OCI-LY1 (cell line): ENCODE measurements around the gene C1QTNF5.

Source experiments
- EZH2 ChIP-seq: fragments of 200-600 bp; sonication (generic), shearing (Covaris generic); IDR thresholded peaks from 2 replicates; pipeline ENCODE4 v1.8.0; 2017; ENCODE audit warnings: borderline replicate concordance, mixed run types, mild to moderate bottlenecking, antibody characterized with exemption, low read length, moderate library complexity, mixed read lengths
- TF ChIP-seq, protein P1 (sequence below): fragments of 200-600 bp; sonication (generic), shearing (Covaris generic); IDR thresholded peaks from 2 replicates; pipeline ENCODE4 v1.5.1; 2017; ENCODE audit warnings: mild to moderate bottlenecking, antibody characterized with exemption, low read length, moderate library complexity, mixed read lengths

DNA sequence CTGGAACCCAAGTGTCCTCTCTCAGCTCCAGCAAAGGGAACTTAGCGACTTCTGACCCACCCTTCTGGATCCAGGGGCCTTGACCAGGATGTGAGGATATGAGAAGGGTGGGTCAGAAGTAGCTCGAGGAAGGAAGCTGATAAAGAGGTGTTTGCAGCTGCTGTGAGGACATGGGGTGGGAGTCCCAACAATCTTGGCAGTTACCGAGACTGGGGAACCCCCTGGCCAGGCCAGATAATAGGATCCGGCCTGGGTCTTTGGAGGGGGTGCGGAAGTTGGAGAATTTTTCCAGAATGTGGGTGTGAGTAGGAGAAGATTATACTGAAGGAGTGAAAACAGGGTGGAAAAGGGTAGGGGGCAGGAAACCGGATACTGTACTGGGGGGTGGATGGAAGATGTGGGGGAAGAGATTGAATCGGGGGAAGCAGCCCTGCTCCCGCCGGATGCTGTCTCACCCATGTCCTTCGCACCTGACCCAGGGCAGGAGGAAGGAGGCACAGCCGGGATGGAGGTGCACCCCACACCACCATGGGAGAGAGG lies 20.9 kb downstream of the C1QTNF5 start:
- TF ChIP-seq, protein P1, sequence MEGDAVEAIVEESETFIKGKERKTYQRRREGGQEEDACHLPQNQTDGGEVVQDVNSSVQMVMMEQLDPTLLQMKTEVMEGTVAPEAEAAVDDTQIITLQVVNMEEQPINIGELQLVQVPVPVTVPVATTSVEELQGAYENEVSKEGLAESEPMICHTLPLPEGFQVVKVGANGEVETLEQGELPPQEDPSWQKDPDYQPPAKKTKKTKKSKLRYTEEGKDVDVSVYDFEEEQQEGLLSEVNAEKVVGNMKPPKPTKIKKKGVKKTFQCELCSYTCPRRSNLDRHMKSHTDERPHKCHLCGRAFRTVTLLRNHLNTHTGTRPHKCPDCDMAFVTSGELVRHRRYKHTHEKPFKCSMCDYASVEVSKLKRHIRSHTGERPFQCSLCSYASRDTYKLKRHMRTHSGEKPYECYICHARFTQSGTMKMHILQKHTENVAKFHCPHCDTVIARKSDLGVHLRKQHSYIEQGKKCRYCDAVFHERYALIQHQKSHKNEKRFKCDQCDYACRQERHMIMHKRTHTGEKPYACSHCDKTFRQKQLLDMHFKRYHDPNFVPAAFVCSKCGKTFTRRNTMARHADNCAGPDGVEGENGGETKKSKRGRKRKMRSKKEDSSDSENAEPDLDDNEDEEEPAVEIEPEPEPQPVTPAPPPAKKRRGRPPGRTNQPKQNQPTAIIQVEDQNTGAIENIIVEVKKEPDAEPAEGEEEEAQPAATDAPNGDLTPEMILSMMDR, result no peak
- no peak for TF ChIP-seq EZH2
